ENCODE data around the gene ENPP5.
"Not testable (repeated sequence)": the region's sequence is repeated elsewhere in the genome, so short reads cannot be mapped to it uniquely, and the experiment has no call there.

The ENPP5 gene

GRCh38 chr6:46130666-46131065 lies 40.1 kb downstream of the ENPP5 start:
- Histone ChIP-seq H3K27me3 (replicated peaks; ENCODE audit: control insufficient read depth, insufficient read depth, low read length) (no peaks in the 10 kb centered on the region), H3K36me3 (ENCODE audit: control insufficient read depth, insufficient read depth, low read length) (no peaks in the 10 kb centered on the region), H3K4me3 (replicated peaks; ENCODE audit: low read depth, low read length) (peak overlapping the region; percentile 89)
- no peak for DNase-seq (ENCODE audit: extremely low read depth, insufficient read length)
- TF ChIP-seq CTCF (IDR thresholded peaks at IDR 0.05; ENCODE audit: insufficient read depth, low read length, poor library complexity, severe bottlenecking) = no peak

GRCh38 chr6:46129629-46130511 lies 40.9 kb downstream of the ENPP5 start, which contains the start of gene ENPP4:
Gene ENPP4 (plus strand): TSS chr6:46129989. CDS start chr6:46139584, 9,595 bp downstream.
- Histone ChIP-seq H3K36me3 (ENCODE audit: control insufficient read depth, insufficient read depth, low read length) (no peaks in the 10 kb centered on the region), H3K4me3 (replicated peaks; ENCODE audit: low read depth, low read length) (peak within 1 kb of the TSS; percentile 89), H3K27me3 (replicated peaks; ENCODE audit: control insufficient read depth, insufficient read depth, low read length) (no peaks in the 10 kb centered on the region)
- TF ChIP-seq CTCF (IDR thresholded peaks at IDR 0.05; ENCODE audit: insufficient read depth, low read length, poor library complexity, severe bottlenecking) = peak; percentile 19
- DNase-seq (ENCODE audit: extremely low read depth, insufficient read length) = peak; percentile 93

- TF ChIP-seq CTCF (IDR thresholded peaks at IDR 0.05; ENCODE audit: insufficient read depth, low read length, poor library complexity, severe bottlenecking) = no peak
- no peak for DNase-seq (ENCODE audit: extremely low read depth, insufficient read length)
- Histone ChIP-seq H3K27me3 (replicated peaks; ENCODE audit: control insufficient read depth, insufficient read depth, low read length) (no peaks in the 10 kb centered on the region), H3K4me3 (replicated peaks; ENCODE audit: low read depth, low read length) (peak overlapping the region; percentile 89), H3K36me3 (ENCODE audit: control insufficient read depth, insufficient read depth, low read length) (no peaks in the 10 kb centered on the region)
Observed at GRCh38 chr6:46129291-46129628, 41.5 kb downstream of the ENPP5 start.

- peak; percentile 41 for DNase-seq (ENCODE audit: extremely low read depth, insufficient read length)
- no peak for TF ChIP-seq CTCF (IDR thresholded peaks at IDR 0.05; ENCODE audit: insufficient read depth, low read length, poor library complexity, severe bottlenecking)
- peak overlapping the region; percentile 89 for H3K4me3 ChIP-seq (replicated peaks; ENCODE audit: low read depth, low read length)
- no peaks in the 10 kb centered on the region for H3K36me3 ChIP-seq (ENCODE audit: control insufficient read depth, insufficient read depth, low read length)
- H3K27me3 ChIP-seq (replicated peaks; ENCODE audit: control insufficient read depth, insufficient read depth, low read length) = no peaks in the 10 kb centered on the region
Observed at GRCh38 chr6:46128476-46128875, 42.3 kb downstream of the ENPP5 start.

- H3K4me3 ChIP-seq (replicated peaks; ENCODE audit: low read depth, low read length); H3K27me3 ChIP-seq (replicated peaks; ENCODE audit: control insufficient read depth, insufficient read depth, low read length); DNase-seq (ENCODE audit: extremely low read depth, insufficient read length); H3K36me3 ChIP-seq (ENCODE audit: control insufficient read depth, insufficient read depth, low read length): not testable (repeated sequence)
Observed at GRCh38 chr6:46119679-46120078, 51.1 kb downstream of the ENPP5 start.

GRCh38 chr6:46118836-46119235 lies 51.9 kb downstream of the ENPP5 start:
- Histone ChIP-seq H3K36me3 (ENCODE audit: control insufficient read depth, insufficient read depth, low read length) (no peaks in the 10 kb centered on the region), H3K27me3 (replicated peaks; ENCODE audit: control insufficient read depth, insufficient read depth, low read length) (no peaks in the 10 kb centered on the region), H3K4me3 (replicated peaks; ENCODE audit: low read depth, low read length) (no peak overlapping the region)
- no peak for DNase-seq (ENCODE audit: extremely low read depth, insufficient read length)
- TF ChIP-seq CTCF (IDR thresholded peaks at IDR 0.05; ENCODE audit: insufficient read depth, low read length, poor library complexity, severe bottlenecking) = no peak
